Measurements from ENCODE around the gene TMEM203. TPM values are rescaled to one million over a fixed set of nuclear protein-coding genes. Genes with fewer than 3 reads are reported as not detected.

Gene TMEM203
- polyA plus RNA-seq, 1 of the 3 experiments (the other 2 are of a cell fraction): 55.6 TPM

DNA sequence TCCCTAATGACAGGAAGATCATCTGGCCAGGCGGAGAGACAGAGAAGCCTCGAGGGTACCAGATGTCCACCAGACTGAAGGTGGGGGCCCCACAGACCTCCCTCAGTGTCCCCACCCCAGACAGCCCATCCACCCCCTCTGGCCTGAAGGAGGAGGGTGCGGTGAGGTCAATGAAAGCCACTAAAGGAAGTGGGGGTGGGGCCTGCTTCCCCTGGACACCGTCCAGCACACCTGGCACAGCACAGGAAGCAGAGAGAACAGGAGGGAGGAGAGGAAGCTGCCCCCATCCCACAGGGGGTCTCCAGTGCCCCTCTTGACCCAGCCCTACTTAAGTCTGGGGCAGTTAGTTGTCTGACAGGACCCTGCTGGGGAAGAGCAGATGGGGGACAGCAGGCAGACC lies 46.8 kb downstream of the TMEM203 start:
- H3F3A ChIP-seq (replicated peaks; ENCODE audit: insufficient read depth): no peaks in the 10 kb centered on the region
- H3K9ac ChIP-seq: no peak overlapping the region
- H3K27ac ChIP-seq (ENCODE audit: low read depth in 2 of 2, low read length in 1 of 2): no peak overlapping the region
- no peaks in the 10 kb centered on the region for H4K20me1 ChIP-seq (ENCODE audit: insufficient read depth)
- H3K9me3 ChIP-seq: no peaks in the 10 kb centered on the region
- no peak overlapping the region for H2AFZ ChIP-seq (ENCODE audit: low read depth)
- no peak for DNase-seq
- ChIA-PET POLR2A (no interaction called here), CTCF (interaction anchor here (1.0 to 1.5 kb wide), 2 partner anchors 13 to 69 kb away, joined by 3 to 4 read pairs; partner anchors contain the start of genes RNF224 and TMEM210)
- H3K9me2 ChIP-seq: no peaks in the 10 kb centered on the region
- H3K4me3 ChIP-seq (ENCODE audit: low read depth in 2 of 2, low read length in 1 of 2): no peak overlapping the region
- WGBS (ENCODE audit: low lambda C conversion rate): 43% methylated on average over 4 of the region's 4 CpGs
- H3K4me1 ChIP-seq (ENCODE audit: control insufficient read depth in 1 of 2, insufficient read depth in 2 of 2, low read depth in 1 of 2, low read length in 1 of 2): peaks cover 0 to 3% of the 10 kb centered on the region in 2 experiments; a peak in 1 of 4 replicates
- H3K79me2 ChIP-seq (ENCODE audit: insufficient read depth): no peaks in the 10 kb centered on the region
- TF ChIP-seq ELF1 (IDR thresholded peaks at IDR 0.05) (no peak), FOXJ3 (CRISPR knock-in tag; IDR thresholded peaks at IDR 0.05) (no peak), MXI1 (IDR thresholded peaks at IDR 0.05; ENCODE audit: low read depth, low read length) (no peak), SMC3 (IDR thresholded peaks at IDR 0.05; ENCODE audit: low read depth, low read length) (no peak), MAX (IDR thresholded peaks at IDR 0.05; ENCODE audit: low read depth) (no peak), JUND (IDR thresholded peaks at IDR 0.05) (no peak), TAF1 (IDR thresholded peaks at IDR 0.05; ENCODE audit: borderline replicate concordance, low read depth, low read length) (no peak), YY1 (IDR thresholded peaks at IDR 0.05; ENCODE audit: low read depth) (no peak), ZBTB33 (IDR thresholded peaks at IDR 0.05; ENCODE audit: borderline replicate concordance, low read depth) (no peak), RCOR1 (IDR thresholded peaks at IDR 0.05; ENCODE audit: low read length) (no peak), CHD2 (IDR thresholded peaks at IDR 0.05; ENCODE audit: low read length, partially characterized antibody) (no peak), RAD21 (IDR thresholded peaks at IDR 0.05; ENCODE audit: low read length) (no peak), RFX5 (IDR thresholded peaks at IDR 0.05; ENCODE audit: low read length) (no peak)
- TF ChIP-seq, protein P1, sequence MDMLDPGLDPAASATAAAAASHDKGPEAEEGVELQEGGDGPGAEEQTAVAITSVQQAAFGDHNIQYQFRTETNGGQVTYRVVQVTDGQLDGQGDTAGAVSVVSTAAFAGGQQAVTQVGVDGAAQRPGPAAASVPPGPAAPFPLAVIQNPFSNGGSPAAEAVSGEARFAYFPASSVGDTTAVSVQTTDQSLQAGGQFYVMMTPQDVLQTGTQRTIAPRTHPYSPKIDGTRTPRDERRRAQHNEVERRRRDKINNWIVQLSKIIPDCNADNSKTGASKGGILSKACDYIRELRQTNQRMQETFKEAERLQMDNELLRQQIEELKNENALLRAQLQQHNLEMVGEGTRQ (IDR thresholded peaks at IDR 0.05; ENCODE audit: borderline replicate concordance, low read depth, low read length): no peak
- no peaks in the 10 kb centered on the region for H3K27me3 ChIP-seq (ENCODE audit: insufficient read depth)
- H3K36me3 ChIP-seq (replicated peaks in 1 of 2; ENCODE audit: control insufficient read depth in 1 of 2, insufficient read depth in 2 of 2, low read length in 1 of 2): no peaks in the 10 kb centered on the region
- no peak overlapping the region for H3K4me2 ChIP-seq

DNA sequence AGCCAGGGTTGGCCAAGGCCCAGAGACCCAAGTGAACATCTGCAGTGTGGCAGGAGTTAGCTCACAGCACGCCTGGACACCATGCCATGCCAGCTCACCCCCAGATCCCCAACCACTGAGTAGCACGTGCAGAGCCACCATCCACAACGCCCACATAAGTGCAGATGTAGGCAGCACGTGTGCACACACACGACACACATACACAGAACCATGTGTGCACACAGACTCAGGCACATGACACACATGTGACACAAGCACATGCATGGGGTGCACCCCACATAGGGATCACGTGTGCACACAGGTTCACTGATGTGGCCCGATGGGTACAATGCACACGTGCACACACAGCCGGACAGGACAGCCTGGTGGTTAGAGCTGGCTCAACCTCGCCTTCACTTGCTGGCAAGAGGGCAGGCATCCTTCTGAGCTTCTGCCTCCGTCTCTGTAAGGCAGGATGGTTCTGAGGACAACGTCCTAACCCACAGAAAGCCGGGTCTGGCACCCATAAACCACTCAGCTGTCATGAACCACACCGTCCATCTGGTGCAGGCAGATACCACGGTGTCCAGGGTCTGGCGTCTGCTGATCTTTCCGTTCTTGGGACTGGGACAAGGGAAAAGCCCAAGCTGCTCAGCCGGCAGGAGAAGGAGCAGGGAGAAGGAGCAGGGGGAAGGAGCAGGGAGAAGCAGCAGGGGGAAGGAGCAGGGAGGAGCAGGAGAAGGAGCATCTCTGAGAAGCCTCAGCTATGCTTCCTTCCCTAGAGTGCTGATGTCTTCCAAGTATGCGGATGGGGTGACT lies 47.6 kb downstream of the TMEM203 start:
- DNase-seq: no peak
- Histone ChIP-seq H2AFZ (ENCODE audit: low read depth) (no peak overlapping the region), H3K4me2 (no peak overlapping the region), H3F3A (replicated peaks; ENCODE audit: insufficient read depth) (no peaks in the 10 kb centered on the region), H3K9me2 (no peaks in the 10 kb centered on the region), H3K9ac (no peak overlapping the region), H3K9me3 (no peaks in the 10 kb centered on the region), H3K4me1 (ENCODE audit: control insufficient read depth in 1 of 2, insufficient read depth in 2 of 2, low read depth in 1 of 2, low read length in 1 of 2) (peaks cover 0 to 3% of the 10 kb centered on the region in 2 experiments; a peak in 1 of 4 replicates), H3K36me3 (replicated peaks in 1 of 2; ENCODE audit: control insufficient read depth in 1 of 2, insufficient read depth in 2 of 2, low read length in 1 of 2) (no peaks in the 10 kb centered on the region), H3K27ac (ENCODE audit: low read depth in 2 of 2, low read length in 1 of 2) (no peak overlapping the region), H3K79me2 (ENCODE audit: insufficient read depth) (no peaks in the 10 kb centered on the region), H3K27me3 (ENCODE audit: insufficient read depth) (no peaks in the 10 kb centered on the region), H3K4me3 (ENCODE audit: low read depth in 2 of 2, low read length in 1 of 2) (no peak overlapping the region), H4K20me1 (ENCODE audit: insufficient read depth) (no peaks in the 10 kb centered on the region)
- CTCF ChIA-PET: interaction anchor here (1.0 to 1.5 kb wide), 3 partner anchors 14 to 79 kb away, joined by 3 to 5 read pairs (median 4); partner anchors contain the start of genes RNF224 and TMEM210
- WGBS (ENCODE audit: low lambda C conversion rate): 52% methylated on average over 12 of the region's 19 CpGs
- POLR2A ChIA-PET: interaction anchor here (0.7 kb wide), 1 partner anchor 395 kb away, joined by 3 read pairs; no protein-coding TSS in a partner anchor
- TF ChIP-seq POLR2AphosphoS5 (IDR thresholded peaks at IDR 0.05; ENCODE audit: low read depth, low read length): no peak
- TF ChIP-seq, protein P2, sequence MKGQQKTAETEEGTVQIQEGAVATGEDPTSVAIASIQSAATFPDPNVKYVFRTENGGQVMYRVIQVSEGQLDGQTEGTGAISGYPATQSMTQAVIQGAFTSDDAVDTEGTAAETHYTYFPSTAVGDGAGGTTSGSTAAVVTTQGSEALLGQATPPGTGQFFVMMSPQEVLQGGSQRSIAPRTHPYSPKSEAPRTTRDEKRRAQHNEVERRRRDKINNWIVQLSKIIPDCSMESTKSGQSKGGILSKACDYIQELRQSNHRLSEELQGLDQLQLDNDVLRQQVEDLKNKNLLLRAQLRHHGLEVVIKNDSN (IDR thresholded peaks at IDR 0.05; ENCODE audit: borderline replicate concordance, low read depth): no peak
- TF ChIP-seq EZH2phosphoT487 (IDR thresholded peaks at IDR 0.05; ENCODE audit: borderline replicate concordance, low read depth): no peak
- TF ChIP-seq MAX (IDR thresholded peaks at IDR 0.05; ENCODE audit: low read depth): no peak
- TF ChIP-seq FOSL2 (IDR thresholded peaks at IDR 0.05; ENCODE audit: borderline replicate concordance, low read depth): no peak
- no peak for TF ChIP-seq TEAD4 (IDR thresholded peaks at IDR 0.05; ENCODE audit: borderline replicate concordance, insufficient read depth)
- TF ChIP-seq YY1 (IDR thresholded peaks at IDR 0.05; ENCODE audit: low read depth): no peak
